IPS-20b (cell line): Measurements from ENCODE around the gene ATG101.

Experiments
- H3K27ac ChIP-seq: one replicate; pipeline ENCODE4 v1.5.1; 2013; ENCODE audit warnings: low read length
- H3K27me3 ChIP-seq: 2 replicates; pipeline ENCODE4 v1.6.1; 2013; ENCODE audit warnings: mild to moderate bottlenecking, low read length, inconsistent platforms; ENCODE audit not compliant: insufficient read depth
- H3K36me3 ChIP-seq: 2 replicates; pipeline ENCODE4 v1.6.1; 2013; ENCODE audit warnings: low read depth, mild to moderate bottlenecking, inconsistent platforms, low read length, moderate library complexity; ENCODE audit not compliant: insufficient read depth
- H3K4me1 ChIP-seq: 2 replicates; pipeline ENCODE4 v1.6.1; 2013; ENCODE audit warnings: mild to moderate bottlenecking, control low read depth, inconsistent platforms, low read length, moderate library complexity; ENCODE audit not compliant: insufficient read depth
- H3K4me3 ChIP-seq: 2 replicates; pipeline ENCODE4 v1.5.1; 2013; ENCODE audit warnings: mild to moderate bottlenecking, low read length, inconsistent platforms
- H3K9ac ChIP-seq: 2 replicates; pipeline ENCODE4 v1.6.1; 2013; ENCODE audit warnings: low read depth, mild to moderate bottlenecking, inconsistent platforms, low read length, moderate library complexity
- H3K9me3 ChIP-seq: 2 replicates; pipeline ENCODE4 v1.6.1; 2013; ENCODE audit warnings: mild to moderate bottlenecking, low read depth, low read length, inconsistent platforms; ENCODE audit not compliant: insufficient read depth

Gene ATG101

DNA sequence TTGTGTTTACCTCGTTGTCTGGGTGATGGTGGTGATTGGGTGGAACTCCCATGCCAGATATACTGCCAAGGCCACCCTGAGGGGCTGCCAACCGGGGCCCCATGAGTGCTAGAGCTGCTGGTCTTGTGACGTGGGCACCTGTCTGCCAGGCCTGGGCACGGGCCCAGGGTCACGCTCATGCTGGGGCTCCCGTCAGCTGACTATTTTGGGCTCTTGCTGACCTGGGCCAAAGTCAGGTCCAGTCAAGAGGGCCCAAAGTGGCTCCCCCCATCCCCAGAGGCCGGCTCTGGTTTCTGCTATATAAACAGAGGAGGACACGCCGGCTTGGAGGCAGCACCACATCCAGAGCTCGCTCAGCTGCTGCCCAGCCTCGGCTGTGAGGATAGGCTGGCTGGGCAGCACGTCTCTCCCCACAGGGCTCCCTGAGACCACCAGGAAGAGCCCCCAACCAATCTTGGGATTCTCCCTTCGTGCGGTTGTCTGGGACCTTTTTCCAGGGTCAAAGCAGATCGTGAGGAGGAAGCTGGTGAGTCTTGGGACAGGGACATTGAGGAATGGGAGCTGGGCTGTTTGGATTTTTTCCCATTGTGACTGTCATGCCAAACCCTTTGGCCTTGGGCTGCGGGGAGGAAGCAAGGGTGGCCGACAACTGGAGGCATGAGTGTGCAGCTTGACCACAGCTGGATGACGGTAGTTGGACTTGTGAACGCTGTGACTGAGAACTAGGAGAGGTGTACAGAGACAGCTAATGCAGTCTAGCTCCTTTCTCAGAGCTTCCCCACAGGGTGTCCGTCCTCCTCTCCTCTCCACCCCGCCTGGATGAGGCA, 26.2 kb upstream of the ATG101 start:
- Histone ChIP-seq H3K9ac (no peak overlapping the region), H3K27ac (no peak overlapping the region), H3K9me3 (no peaks in the 10 kb centered on the region), H3K4me1 (no peaks in the 10 kb centered on the region), H3K27me3 (peaks cover 9% of the 10 kb centered on the region), H3K36me3 (no peaks in the 10 kb centered on the region), H3K4me3 (no peak overlapping the region)

DNA sequence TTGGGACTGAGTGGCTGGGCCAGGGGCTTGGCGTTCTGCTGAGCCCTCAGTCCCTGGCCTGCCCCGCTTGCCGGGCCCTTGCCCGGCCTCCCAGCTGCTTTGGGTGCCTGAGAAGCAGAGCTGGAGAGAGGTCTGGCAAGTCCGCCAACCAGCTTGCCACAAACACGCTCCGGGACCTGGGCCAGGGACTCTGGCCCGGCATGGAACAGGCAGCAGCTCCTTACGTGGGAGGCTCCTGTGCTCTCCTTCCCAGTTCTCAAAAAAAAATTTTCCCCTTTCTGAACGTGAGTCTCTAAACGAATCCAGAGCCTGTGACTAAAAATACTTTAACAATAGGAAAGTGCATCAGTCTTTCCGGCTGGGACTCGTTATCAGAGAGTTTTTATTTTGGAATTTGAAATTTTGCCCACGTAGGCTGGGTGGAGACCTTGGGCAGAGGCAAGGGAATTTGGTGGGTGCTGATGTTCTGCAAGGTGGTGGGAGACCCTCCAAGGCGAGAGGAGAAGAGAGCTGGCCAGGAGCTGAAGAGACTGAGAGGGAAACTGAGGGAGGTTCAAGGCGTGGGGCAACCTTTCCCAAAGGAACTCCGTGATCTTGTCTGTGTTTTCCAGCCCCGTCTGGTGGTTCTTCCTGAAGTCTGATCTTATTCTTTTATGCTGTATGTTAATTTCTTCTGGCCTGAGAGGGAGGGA, 25.3 kb upstream of the ATG101 start:
- Histone ChIP-seq H3K36me3 (no peaks in the 10 kb centered on the region), H3K9me3 (no peaks in the 10 kb centered on the region), H3K27ac (no peak overlapping the region), H3K9ac (no peak overlapping the region), H3K4me3 (no peak overlapping the region), H3K4me1 (no peaks in the 10 kb centered on the region), H3K27me3 (peaks cover 15% of the 10 kb centered on the region)

DNA sequence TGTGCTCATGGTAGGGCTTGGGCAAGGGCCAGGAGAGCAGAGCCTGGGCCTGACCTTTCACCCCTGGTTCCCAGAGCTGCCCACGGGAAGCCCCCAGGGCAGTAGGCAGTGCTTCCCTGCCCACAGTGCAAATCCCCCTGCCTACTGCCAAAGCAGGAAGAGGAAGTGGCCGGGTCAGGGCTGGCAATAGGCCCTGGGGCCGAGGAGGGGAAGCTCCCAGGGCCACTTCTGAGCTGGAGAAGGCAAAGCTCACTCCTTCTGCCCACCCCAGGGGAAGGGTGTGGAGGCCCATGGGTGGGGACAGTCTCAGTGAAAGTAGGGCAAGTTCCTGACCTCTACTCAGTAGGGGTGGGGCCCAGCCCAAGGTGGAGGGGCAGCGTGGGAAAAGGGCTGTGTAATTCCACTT, 24.0 kb upstream of the ATG101 start:
- Histone ChIP-seq H3K9ac (no peak overlapping the region), H3K27me3 (peaks cover 29% of the 10 kb centered on the region), H3K4me3 (no peak overlapping the region), H3K4me1 (peaks cover 4% of the 10 kb centered on the region; the same call in 1 of the 2 replicates), H3K9me3 (no peaks in the 10 kb centered on the region), H3K36me3 (no peaks in the 10 kb centered on the region), H3K27ac (no peak overlapping the region)

DNA sequence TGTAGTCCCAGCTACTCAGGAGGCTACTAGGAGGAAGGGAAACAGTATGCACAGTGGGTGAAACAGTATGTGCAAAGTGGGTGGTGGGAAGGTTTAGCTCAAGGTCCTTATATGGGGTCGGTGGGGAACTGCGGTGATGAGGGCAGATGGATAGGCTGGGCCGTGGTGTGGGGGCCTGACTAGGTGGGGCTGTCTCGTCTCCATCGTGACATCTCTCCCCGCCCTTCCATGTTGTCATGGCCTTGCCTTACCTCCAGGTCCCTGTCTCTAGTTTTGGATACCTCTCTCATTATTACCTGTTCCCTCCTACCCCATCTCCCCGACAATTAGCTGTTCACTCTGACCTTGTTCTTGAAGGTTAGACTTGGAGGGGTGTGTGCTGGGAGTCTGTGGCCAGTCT, 22.9 kb upstream of the ATG101 start:
- Histone ChIP-seq H3K27me3 (peaks cover 39% of the 10 kb centered on the region), H3K36me3 (no peaks in the 10 kb centered on the region), H3K4me3 (no peak overlapping the region), H3K9me3 (no peaks in the 10 kb centered on the region), H3K9ac (no peak overlapping the region), H3K27ac (no peak overlapping the region), H3K4me1 (peaks cover 4% of the 10 kb centered on the region; the same call in 1 of the 2 replicates)

DNA sequence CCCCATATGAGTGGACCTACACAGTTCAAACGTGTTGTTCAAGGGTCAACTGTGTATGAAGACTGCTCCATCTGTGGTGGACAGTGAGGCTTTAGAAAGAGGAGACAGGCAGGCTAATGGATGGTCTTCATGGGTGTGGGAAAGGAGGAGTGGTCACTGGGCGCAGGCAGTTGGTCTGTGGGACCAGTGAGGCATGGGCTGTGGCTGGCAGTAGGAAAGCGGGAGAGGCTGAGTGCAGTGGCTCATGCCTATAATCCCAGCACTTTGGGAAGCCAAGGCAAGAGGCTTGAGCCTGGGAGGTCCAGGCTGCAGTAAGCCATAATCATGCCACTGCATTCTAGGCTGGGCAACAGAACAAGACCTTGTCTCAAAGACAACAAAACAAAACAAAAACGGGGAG, 20.5 kb upstream of the ATG101 start:
- H3K4me3 ChIP-seq, result no peak overlapping the region
- H3K27me3 ChIP-seq, result peaks cover 52% of the 10 kb centered on the region
- H3K4me1 ChIP-seq, result peaks cover 11% of the 10 kb centered on the region
- H3K9ac ChIP-seq, result no peak overlapping the region
- H3K9me3 ChIP-seq, result no peaks in the 10 kb centered on the region
- no peaks in the 10 kb centered on the region for H3K36me3 ChIP-seq
- H3K27ac ChIP-seq, result no peak overlapping the region

DNA sequence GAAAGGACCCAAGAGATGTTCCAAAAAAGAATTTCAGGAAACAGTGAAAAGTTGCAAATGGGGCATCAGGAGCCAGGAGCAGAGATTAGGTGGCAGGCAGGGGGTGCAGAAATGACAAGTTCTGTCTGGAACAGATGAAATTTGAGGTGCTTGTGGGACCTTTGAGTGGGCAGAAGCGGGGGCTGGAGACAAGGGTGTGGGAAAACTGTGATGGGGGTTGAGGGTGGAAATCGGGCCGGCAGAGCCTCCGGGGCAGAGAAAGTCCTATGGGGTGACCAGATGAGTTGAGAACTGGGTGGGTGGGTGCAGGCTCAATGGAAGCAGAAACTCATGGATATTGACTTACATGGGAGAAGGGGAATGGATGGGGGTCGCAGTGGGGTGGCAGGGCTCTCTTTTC, 20.1 kb upstream of the ATG101 start:
- no peak overlapping the region for H3K9ac ChIP-seq
- peaks cover under 1% of the 10 kb centered on the region; the same call in 1 of the 2 replicates for H3K36me3 ChIP-seq
- peaks cover 52% of the 10 kb centered on the region for H3K27me3 ChIP-seq
- H3K4me1 ChIP-seq, result peaks cover 11% of the 10 kb centered on the region
- H3K4me3 ChIP-seq, result no peak overlapping the region
- H3K9me3 ChIP-seq, result no peaks in the 10 kb centered on the region
- no peak overlapping the region for H3K27ac ChIP-seq

DNA sequence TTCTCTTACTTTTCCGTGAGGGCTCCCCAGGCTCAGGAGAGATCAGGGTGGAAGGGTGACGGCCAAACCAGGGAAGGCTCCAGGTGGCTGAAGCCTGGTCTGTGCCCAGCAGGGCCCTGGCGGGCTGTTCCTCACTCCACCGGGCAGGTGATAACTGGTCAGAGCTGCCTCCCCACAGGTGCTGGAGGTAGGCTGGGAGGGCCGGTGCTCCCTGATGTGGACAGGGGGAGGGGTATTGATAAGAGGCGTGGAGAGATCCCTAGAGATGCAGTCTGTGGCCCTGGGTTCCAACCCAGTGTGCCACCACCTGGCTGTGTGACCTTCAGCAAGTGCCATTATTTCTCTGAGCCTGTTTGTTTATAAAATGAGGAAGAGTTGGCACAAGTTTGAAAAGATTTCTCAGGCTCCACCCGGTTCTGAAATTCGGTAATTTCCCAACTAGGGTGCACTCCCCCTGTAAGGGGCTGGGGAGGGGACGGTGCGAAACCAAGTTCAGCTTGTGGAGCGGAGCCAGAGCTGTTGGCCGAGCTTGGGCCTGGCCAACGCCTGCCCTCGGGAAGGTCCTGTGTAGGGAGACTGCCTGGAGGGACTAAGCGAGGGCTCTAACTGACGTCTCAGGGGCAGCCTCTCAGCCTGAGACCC, 19.5 kb upstream of the ATG101 start:
- Histone ChIP-seq H3K27me3 (peaks cover 52% of the 10 kb centered on the region), H3K4me3 (peak overlapping the region; percentile 74), H3K9me3 (no peaks in the 10 kb centered on the region), H3K36me3 (peaks cover 5% of the 10 kb centered on the region; the same call in 1 of the 2 replicates), H3K27ac (no peak overlapping the region), H3K9ac (peak overlapping the region; percentile 59; the same call in 1 of the 2 replicates), H3K4me1 (peaks cover 11% of the 10 kb centered on the region)

DNA sequence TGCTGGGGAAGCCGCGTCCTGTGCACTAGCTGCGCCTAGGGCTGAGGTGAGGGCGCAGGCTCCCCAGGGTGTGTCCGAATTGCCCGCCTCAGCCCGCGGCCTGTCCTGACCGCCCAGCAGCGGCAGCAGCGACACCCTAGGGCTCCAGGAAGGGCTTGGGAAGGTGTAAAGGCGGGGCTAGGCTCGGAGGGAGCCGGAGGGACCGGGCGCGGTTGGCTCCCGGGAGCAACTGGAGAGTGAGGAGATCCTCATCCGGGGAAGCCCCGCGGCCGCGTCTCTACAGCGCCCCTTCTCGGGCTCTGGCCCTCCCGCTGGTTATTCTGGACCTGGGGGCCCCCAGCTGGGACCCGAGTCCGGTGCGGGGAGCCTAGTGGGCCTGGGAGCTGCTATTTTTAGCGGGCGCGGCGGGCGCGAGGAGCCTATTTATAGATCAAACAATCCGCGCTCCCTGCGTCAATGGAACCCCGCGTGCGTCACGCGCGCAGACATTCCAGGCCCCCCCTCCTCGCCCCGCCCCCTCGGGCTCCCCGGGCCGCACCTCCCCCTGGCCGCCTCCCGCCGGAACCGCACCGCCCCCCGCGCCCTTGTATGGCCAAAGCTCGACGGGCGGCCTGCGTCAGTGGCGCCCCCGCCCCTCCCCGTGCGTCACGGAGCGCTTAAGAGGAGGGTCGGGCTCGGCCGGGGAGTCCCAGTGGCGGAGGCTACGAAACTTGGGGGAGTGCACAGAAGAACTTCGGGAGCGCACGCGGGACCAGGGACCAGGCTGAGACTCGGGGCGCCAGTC, 18.8 kb upstream of the ATG101 start, which contains the start of gene NR4A1:
Gene NR4A1, plus strand, starts transcription at position 685 of the 784 bp plus-strand sequence. CDS start 2,887 bp downstream, outside the sequence.
- no peak within 1 kb of the TSS for H3K27ac ChIP-seq

DNA sequence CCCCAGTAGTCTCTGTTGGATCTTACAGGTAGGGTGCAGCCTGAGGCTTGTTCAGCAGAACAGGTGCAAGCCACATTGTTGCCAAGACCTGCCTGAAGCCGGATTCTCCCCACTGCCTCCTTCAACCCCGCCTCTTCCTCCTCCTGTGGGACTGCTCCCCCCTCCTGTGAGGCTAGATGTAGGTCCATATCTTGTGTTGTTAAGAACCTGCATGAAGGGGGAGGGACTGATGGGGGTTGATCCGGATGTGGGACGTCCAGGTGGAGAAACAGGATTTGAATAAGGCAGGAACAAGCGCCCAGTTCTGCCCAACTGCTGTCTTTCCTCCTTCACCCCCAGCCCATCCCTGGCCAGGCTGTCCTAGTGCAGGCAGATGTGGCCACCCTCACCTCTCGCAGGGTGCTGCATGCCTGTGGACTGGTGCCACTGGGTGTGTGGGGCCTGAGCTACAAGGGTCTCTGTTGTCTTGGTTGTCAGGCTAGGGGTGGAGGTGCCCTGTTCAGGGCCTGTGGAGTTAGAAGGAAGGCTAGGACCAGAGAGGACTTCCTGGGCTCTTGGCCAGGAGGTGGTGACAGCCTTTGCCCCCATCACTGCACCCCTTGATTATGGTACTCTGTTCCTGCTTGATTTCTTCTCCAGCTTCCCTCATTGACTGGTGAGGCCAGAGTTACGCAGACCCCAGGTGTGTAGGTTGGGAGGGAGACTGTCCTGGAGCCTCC, 17.2 kb upstream of the ATG101 start:
- peaks cover 11% of the 10 kb centered on the region; the same call in 1 of the 2 replicates for H3K36me3 ChIP-seq
- no peak overlapping the region for H3K9ac ChIP-seq
- peaks cover 11% of the 10 kb centered on the region for H3K4me1 ChIP-seq
- H3K27ac ChIP-seq, result no peak overlapping the region
- H3K9me3 ChIP-seq, result no peaks in the 10 kb centered on the region
- peaks cover 52% of the 10 kb centered on the region for H3K27me3 ChIP-seq
- H3K4me3 ChIP-seq, result peak overlapping the region; percentile 74; the same call in 1 of the 2 replicates

More for the DNA sequence above, 18.8 kb upstream of the ATG101 start, which contains the start of gene NR4A1:
- peaks cover 5% of the 10 kb centered on the region; the same call in 1 of the 2 replicates for H3K36me3 ChIP-seq
- H3K4me1 ChIP-seq, result peaks cover 11% of the 10 kb centered on the region
- peak within 1 kb of the TSS; percentile 74 for H3K4me3 ChIP-seq
- H3K27me3 ChIP-seq, result peaks cover 52% of the 10 kb centered on the region
- no peaks in the 10 kb centered on the region for H3K9me3 ChIP-seq
- H3K9ac ChIP-seq, result peak within 1 kb of the TSS; percentile 59; the same call in 1 of the 2 replicates

DNA sequence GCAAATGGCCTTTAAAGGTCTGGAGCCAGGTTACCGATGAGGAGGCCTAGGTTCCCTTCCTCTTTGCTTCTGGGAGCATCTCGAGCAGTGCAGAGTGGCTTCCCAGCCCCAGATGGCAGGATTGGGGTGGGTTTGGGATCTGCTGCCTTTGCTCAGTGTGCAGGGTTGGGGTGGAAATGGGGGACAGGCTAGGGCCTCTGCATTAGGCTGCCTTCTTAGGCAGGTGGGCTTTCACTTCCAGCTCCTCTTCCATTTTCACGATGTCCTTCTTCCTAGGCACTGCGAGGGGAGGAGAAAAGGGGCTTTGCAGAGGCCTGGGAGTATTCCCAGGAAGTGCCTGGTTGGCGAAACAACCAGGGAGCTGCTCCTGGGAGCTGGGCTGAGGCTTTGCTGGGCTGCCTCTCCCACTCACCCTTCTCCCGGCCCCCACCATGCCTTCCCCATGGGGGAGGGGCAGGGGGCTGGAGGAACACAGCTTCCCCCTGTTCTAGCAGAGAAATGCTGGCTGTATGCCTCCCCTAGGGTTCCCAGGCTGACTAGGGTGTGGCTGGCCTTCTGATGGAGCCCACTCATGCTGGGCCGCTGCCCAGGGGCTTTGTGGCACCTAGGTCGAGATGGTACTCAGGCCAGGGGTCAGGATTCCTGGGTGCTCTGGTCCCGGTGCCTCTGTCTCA, 16.1 kb upstream of the ATG101 start:
- Histone ChIP-seq H3K9ac (no peak overlapping the region), H3K27me3 (peaks cover 44% of the 10 kb centered on the region), H3K4me1 (peaks cover 11% of the 10 kb centered on the region), H3K36me3 (peaks cover 11% of the 10 kb centered on the region; the same call in 1 of the 2 replicates), H3K27ac (no peak overlapping the region), H3K9me3 (no peaks in the 10 kb centered on the region), H3K4me3 (no peak overlapping the region)
